ENCODE data around the gene CRKL.
A peak's percentile ranks its signal among the peaks of the same experiment; 100 is the strongest.

The CRKL gene, protein sequence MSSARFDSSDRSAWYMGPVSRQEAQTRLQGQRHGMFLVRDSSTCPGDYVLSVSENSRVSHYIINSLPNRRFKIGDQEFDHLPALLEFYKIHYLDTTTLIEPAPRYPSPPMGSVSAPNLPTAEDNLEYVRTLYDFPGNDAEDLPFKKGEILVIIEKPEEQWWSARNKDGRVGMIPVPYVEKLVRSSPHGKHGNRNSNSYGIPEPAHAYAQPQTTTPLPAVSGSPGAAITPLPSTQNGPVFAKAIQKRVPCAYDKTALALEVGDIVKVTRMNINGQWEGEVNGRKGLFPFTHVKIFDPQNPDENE

DNA sequence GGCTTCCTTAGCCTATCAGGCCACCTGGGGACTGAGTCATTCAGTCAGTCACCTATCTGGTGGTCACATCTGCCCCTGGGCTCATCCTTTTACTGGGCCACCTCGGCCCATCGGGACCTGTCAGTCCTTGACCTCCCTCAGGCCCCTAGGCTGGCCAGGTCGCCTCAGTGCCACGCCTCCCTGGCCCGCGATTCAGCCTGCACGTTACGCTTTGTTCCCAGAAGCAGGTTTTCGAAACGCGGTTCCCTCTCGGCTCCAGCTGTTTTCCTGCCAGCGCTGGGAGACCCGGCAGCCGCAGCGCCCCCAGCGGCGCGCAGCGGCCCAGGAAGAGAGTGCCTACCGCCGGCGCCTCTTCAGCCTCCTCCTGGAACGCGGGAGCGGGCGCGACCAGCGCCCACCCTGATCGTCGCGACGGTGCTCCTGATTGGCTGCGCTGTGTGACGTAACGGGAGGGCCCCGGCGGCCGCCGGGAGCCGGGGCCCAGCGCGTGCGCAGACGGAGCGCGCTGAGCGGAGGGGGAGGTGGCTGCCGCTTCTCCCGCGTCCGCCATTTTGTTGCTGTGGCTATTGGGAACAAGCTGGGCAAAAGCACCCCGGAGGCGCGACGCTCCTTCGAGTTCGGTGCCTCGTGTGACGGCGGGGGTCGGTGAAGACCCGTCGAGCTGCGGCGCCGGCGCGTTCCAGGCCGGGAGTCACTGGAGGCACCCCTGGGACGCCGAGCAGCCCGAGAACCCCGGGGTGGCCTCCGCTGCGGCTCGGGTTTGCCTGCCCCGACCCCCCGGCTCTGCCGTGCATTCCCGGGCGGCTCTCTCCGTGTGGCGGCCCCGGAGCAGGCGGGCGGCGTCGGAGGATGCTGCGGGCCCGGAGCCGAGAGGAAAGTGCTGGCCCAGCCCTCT lies at the start of gene CRKL:
TSS of gene CRKL (plus strand) at position 492 of the 895 bp plus-strand sequence. CDS start 528 bp downstream, outside the sequence.
- Histone ChIP-seq H3K9me3 (ENCODE audit: control insufficient read depth, insufficient read depth, low read length) (no peaks in the 10 kb centered on the region), H3K36me3 (ENCODE audit: control insufficient read depth, insufficient read depth, low read length) (peaks cover 5% of the 10 kb centered on the region), H3K4me1 (ENCODE audit: control insufficient read depth, insufficient read depth, low read length) (peaks cover 6% of the 10 kb centered on the region), H3K4me3 (ENCODE audit: low read depth, low read length) (peak within 1 kb of the TSS; percentile 96), H3K27me3 (ENCODE audit: control insufficient read depth, insufficient read depth, low read length) (no peaks in the 10 kb centered on the region), H3K9ac (ENCODE audit: low read depth, low read length) (peak within 1 kb of the TSS; percentile 96)

DNA sequence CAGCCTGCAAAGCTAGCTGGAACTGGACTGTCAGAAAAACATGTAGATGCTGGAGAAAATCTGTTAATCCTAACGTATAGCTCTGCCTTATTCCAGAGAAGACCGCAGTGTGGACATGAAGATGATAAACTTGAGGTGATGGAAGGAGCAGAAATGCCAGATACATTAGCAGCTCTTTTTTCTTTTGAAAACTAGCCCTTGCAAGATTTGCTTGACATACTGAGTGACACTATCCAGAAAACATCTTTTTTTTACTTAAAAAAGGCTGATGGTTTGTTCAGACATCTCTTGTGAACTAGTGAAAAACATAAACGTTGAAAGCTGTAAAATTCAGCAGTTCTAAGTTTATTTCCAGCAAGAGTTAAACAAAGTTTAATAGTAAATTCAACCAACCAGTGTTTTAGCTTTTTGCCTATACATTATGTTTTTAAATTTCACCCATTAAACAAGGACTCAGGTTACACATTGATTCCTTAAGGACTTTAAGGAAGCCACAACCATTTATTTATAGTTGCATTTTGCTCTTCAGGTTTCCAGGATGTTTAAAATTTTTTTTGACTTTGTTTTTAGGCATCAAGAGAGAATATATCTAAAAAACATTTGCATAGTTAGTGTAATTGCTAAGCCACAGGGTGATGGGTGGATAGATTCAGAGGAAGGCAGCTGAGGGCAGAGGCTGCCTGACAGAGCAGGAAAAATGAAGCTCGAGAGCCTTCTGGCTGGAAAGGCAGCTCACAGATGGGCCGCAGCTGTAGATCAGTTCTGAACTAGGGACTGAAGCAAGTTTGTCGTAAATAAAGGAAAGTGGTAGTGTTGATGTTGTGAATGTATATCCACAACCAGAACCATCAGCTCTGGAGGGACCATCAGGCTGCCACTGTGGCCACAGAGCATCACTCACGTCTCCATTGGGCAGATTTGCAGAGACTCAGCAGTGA lies 48.9 kb upstream of the CRKL start:
- Histone ChIP-seq H3K27me3 (ENCODE audit: control insufficient read depth, insufficient read depth, low read length) (no peaks in the 10 kb centered on the region), H3K36me3 (ENCODE audit: control insufficient read depth, insufficient read depth, low read length) (peaks cover under 1% of the 10 kb centered on the region), H3K4me3 (ENCODE audit: low read depth, low read length) (no peak overlapping the region), H3K4me1 (ENCODE audit: control insufficient read depth, insufficient read depth, low read length) (no peaks in the 10 kb centered on the region), H3K9ac (ENCODE audit: low read depth, low read length) (no peak overlapping the region), H3K9me3 (ENCODE audit: control insufficient read depth, insufficient read depth, low read length) (no peaks in the 10 kb centered on the region)

DNA sequence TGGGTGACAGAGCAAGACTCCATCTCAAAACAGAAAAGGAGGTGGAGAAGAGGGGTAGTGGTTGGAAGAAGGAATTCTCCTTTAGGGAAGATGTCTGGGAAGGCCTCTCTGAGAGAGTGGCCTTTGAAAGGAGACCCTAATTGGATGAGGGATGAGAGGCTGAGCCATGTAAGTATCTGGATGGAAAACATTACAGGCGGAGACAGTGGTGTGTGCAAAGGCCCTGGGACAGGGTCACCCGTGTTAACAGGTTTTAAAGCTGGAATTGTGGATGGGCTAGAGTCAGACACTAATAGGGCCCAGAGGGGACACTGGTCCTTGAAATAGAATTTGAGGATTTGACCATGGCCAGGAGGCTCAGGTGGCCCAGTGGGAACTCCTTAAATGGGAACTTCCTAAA lies 48.0 kb upstream of the CRKL start:
- peaks cover 3% of the 10 kb centered on the region for H3K36me3 ChIP-seq (ENCODE audit: control insufficient read depth, insufficient read depth, low read length)
- H3K9ac ChIP-seq (ENCODE audit: low read depth, low read length), result no peak overlapping the region
- no peak overlapping the region for H3K4me3 ChIP-seq (ENCODE audit: low read depth, low read length)
- H3K9me3 ChIP-seq (ENCODE audit: control insufficient read depth, insufficient read depth, low read length), result no peaks in the 10 kb centered on the region
- H3K27me3 ChIP-seq (ENCODE audit: control insufficient read depth, insufficient read depth, low read length), result no peaks in the 10 kb centered on the region
- H3K4me1 ChIP-seq (ENCODE audit: control insufficient read depth, insufficient read depth, low read length), result no peaks in the 10 kb centered on the region

DNA sequence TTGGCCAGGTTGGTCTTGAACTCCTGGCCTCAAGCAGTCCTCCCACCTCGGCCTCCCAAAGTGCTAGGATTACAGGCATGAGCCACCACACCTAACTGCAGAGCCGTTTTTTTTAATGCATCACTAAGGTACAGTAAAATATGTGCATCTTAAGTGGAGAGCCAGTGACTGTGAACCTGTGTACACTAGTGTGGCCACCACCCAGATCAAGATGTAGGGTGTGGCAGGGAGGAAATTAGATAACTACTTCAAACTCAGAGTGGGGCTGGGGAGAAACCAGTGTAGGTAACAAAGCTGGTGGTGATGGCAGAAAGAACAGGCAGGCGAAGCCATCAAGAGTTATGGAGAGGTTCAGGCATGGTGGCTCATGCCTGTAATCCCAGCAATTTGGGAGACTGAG lies 44.0 kb upstream of the CRKL start:
- peaks cover 3% of the 10 kb centered on the region for H3K36me3 ChIP-seq (ENCODE audit: control insufficient read depth, insufficient read depth, low read length)
- no peak overlapping the region for H3K4me3 ChIP-seq (ENCODE audit: low read depth, low read length)
- H3K9me3 ChIP-seq (ENCODE audit: control insufficient read depth, insufficient read depth, low read length), result no peaks in the 10 kb centered on the region
- no peaks in the 10 kb centered on the region for H3K27me3 ChIP-seq (ENCODE audit: control insufficient read depth, insufficient read depth, low read length)
- H3K9ac ChIP-seq (ENCODE audit: low read depth, low read length), result no peak overlapping the region
- no peaks in the 10 kb centered on the region for H3K4me1 ChIP-seq (ENCODE audit: control insufficient read depth, insufficient read depth, low read length)

DNA sequence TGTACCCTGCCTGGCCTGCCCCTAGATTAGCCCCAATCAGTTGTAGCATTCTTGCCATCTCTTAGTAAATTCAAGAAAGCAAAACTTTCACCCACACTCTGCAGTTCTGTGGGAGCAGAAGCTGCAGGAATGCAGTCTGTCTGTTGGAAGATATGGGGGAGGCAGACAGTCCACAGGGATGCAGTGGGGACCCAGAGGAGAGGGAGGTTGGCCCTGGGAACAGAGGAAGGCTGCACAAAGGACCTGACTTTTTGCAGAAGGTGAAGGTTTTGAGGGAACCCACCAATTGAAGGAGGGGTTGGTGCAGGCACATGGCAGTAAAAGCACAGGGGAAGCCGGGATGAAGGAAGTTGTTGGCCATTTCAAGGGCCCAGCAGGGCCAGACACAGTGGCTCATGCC lies 41.9 kb upstream of the CRKL start:
- no peaks in the 10 kb centered on the region for H3K9me3 ChIP-seq (ENCODE audit: control insufficient read depth, insufficient read depth, low read length)
- H3K4me3 ChIP-seq (ENCODE audit: low read depth, low read length), result no peak overlapping the region
- no peaks in the 10 kb centered on the region for H3K4me1 ChIP-seq (ENCODE audit: control insufficient read depth, insufficient read depth, low read length)
- no peaks in the 10 kb centered on the region for H3K27me3 ChIP-seq (ENCODE audit: control insufficient read depth, insufficient read depth, low read length)
- H3K9ac ChIP-seq (ENCODE audit: low read depth, low read length), result no peak overlapping the region
- H3K36me3 ChIP-seq (ENCODE audit: control insufficient read depth, insufficient read depth, low read length), result peaks cover 3% of the 10 kb centered on the region

DNA sequence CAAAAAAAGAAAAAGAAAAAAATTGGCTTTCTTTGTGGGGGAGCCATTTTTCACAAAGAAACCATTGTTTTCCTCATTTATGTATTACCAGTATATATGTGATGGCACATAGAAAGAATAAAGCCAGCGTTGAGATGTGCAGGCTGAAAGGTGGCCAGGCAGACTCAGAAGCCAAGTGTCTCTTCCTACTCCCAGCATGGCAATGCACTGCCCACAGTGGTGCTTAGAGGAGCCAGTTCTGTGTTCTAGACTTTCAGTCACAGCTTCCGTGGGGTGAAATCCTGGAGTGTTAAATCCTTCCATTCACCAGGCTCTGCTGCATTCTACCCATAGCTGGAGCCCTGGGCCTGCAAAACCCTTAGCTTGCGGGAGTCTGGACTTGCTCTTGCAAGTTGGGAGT lies 39.5 kb upstream of the CRKL start:
- Histone ChIP-seq H3K9me3 (ENCODE audit: control insufficient read depth, insufficient read depth, low read length) (no peaks in the 10 kb centered on the region), H3K4me3 (ENCODE audit: low read depth, low read length) (no peak overlapping the region), H3K36me3 (ENCODE audit: control insufficient read depth, insufficient read depth, low read length) (peaks cover 3% of the 10 kb centered on the region), H3K4me1 (ENCODE audit: control insufficient read depth, insufficient read depth, low read length) (no peaks in the 10 kb centered on the region), H3K27me3 (ENCODE audit: control insufficient read depth, insufficient read depth, low read length) (no peaks in the 10 kb centered on the region), H3K9ac (ENCODE audit: low read depth, low read length) (no peak overlapping the region)

DNA sequence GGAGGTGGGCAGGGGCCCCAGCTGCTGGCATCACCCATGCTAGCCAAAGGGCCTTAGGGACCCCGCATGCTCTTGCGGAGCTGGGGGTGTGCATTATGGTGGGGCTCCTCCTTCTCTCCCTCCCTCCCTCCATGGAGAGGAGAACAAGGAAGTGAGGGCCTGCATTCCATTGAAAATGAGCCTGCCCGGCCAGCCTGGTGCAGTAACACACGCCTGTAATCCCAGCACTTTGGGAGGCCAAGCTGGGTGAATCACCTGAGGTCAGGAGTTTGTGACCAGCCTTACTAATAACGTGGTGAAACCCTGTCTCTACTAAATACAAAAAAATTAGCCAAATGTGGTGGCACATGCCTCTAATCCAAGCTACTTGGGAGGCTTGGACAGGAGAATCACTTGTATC lies 36.0 kb upstream of the CRKL start:
- Histone ChIP-seq H3K4me3 (ENCODE audit: low read depth, low read length) (no peak overlapping the region), H3K27me3 (ENCODE audit: control insufficient read depth, insufficient read depth, low read length) (no peaks in the 10 kb centered on the region), H3K36me3 (ENCODE audit: control insufficient read depth, insufficient read depth, low read length) (peaks cover 4% of the 10 kb centered on the region), H3K4me1 (ENCODE audit: control insufficient read depth, insufficient read depth, low read length) (peaks cover 3% of the 10 kb centered on the region), H3K9ac (ENCODE audit: low read depth, low read length) (no peak overlapping the region), H3K9me3 (ENCODE audit: control insufficient read depth, insufficient read depth, low read length) (no peaks in the 10 kb centered on the region)

DNA sequence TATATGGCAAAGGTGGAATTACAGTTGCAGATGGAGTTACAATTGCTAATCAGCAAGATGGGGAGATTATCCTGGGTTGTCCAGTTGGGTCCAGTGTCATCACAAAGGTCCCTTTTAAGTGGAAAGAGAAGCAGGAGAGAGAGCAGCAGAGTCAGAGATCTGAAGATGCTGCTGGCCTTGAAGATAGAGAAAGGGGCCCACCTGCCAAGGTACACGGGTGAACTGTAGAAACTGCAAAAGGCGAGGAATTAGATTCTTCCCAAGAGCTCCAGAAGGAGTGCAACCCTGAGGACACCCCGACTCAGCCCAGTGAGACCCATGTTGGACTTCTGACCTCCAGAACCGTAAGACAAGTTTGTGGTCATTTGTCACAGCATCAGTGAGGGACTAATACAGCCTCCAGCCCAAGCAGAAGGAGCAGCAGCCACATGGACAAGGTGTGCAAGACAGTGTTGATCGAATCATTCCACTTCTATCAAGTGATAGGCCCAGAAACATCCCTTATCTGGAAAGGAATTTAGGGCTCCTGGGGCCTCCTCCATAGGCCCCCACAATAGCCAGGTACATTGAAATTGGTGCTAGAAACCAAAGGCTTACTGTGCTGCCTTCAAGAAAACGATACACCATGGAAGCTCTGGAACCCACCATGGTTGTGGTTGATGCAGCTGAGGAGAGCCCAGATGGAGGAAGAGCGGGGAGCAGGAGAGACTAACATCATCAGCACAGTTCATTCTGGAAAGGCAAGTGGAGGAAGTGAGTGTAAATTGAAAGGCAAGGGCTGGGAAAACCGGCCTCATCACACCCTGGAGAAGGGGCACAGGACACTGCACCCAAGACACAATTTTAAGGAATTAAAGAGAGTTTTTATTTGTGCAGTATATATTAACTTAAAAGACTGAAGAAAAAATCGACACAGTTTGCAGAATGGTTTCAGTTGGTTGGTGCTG lies 35.1 kb upstream of the CRKL start:
- no peak overlapping the region for H3K4me3 ChIP-seq (ENCODE audit: low read depth, low read length)
- H3K9me3 ChIP-seq (ENCODE audit: control insufficient read depth, insufficient read depth, low read length), result no peaks in the 10 kb centered on the region
- H3K36me3 ChIP-seq (ENCODE audit: control insufficient read depth, insufficient read depth, low read length), result peaks cover 4% of the 10 kb centered on the region
- H3K27me3 ChIP-seq (ENCODE audit: control insufficient read depth, insufficient read depth, low read length), result no peaks in the 10 kb centered on the region
- H3K4me1 ChIP-seq (ENCODE audit: control insufficient read depth, insufficient read depth, low read length), result peaks cover 3% of the 10 kb centered on the region
- H3K9ac ChIP-seq (ENCODE audit: low read depth, low read length), result no peak overlapping the region

DNA sequence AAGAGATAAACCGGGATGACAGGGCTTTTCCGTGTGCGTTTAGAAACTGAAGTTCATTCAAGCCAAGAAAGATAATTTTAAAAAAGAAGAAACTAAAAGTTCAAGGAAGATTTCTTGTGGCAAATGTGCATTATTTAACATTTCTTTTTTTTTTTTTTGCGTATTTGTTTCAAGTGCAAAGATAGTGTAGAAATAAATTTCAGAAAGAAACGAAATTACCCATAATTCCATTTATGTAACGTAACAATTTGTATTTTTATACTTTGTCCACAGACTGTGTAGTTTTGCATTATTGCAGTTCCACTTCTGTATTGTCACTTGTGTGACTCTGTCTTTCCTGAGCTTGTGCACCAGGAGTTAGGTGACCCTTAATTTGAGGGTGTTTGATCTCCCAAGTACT lies 34.4 kb upstream of the CRKL start:
- peaks cover 3% of the 10 kb centered on the region for H3K4me1 ChIP-seq (ENCODE audit: control insufficient read depth, insufficient read depth, low read length)
- H3K27me3 ChIP-seq (ENCODE audit: control insufficient read depth, insufficient read depth, low read length), result no peaks in the 10 kb centered on the region
- H3K4me3 ChIP-seq (ENCODE audit: low read depth, low read length), result no peak overlapping the region
- no peak overlapping the region for H3K9ac ChIP-seq (ENCODE audit: low read depth, low read length)
- no peaks in the 10 kb centered on the region for H3K9me3 ChIP-seq (ENCODE audit: control insufficient read depth, insufficient read depth, low read length)
- peaks cover 4% of the 10 kb centered on the region for H3K36me3 ChIP-seq (ENCODE audit: control insufficient read depth, insufficient read depth, low read length)

DNA sequence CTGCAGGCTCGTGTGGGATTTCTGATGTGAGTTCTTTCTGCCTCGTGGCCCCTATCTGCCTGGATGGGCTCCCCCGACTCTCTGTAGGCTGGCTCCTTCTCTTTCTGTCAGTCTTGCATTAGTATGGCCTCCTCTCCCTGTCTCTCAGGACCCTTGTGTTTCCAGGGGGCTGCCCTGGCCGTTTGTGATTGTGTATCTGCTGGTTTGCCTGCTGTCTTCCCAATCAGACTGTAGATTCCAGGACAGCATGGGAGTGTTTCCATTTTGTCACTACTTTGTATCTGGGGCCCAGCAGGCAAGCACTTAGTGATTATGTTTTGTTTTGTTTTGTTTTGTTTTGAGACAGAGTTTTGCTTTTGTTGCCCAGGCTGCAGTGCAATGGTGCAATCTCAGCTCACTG lies 32.8 kb upstream of the CRKL start:
- Histone ChIP-seq H3K4me1 (ENCODE audit: control insufficient read depth, insufficient read depth, low read length) (peaks cover 3% of the 10 kb centered on the region), H3K27me3 (ENCODE audit: control insufficient read depth, insufficient read depth, low read length) (no peaks in the 10 kb centered on the region), H3K4me3 (ENCODE audit: low read depth, low read length) (no peak overlapping the region), H3K9ac (ENCODE audit: low read depth, low read length) (no peak overlapping the region), H3K9me3 (ENCODE audit: control insufficient read depth, insufficient read depth, low read length) (no peaks in the 10 kb centered on the region), H3K36me3 (ENCODE audit: control insufficient read depth, insufficient read depth, low read length) (peaks cover 7% of the 10 kb centered on the region)

All from iPS-15b (cell line).